Right lobe of liver (tissue), 6 donors: ENCODE data around the gene RELCH. TPM values are rescaled to one million over a fixed set of nuclear protein-coding genes. Genes with fewer than 3 reads are reported as not detected.

Source experiments
- ATAC-seq, 4 donors: fragments of 200-7000 bp; cut with Tn5 transposase; one replicate each; pipeline ENCODE4 v1.9.1; 2020; ENCODE audit warnings: mild to moderate bottlenecking in 4 of 4, moderate library complexity in 4 of 4
- DNase-seq, 3 donors: peaks; one replicate each; pipeline ENCODE4 v3.0.0-alpha.2; 2020
- H3K27ac ChIP-seq, 3 donors: fragments of 200-600 bp; one replicate each; pipeline ENCODE4 v1.8.0; 2022
- H3K27me3 ChIP-seq, 2 donors: fragments of 200-600 bp; one replicate each; pipeline ENCODE4 v1.8.0; 2022
- H3K36me3 ChIP-seq, 4 donors: fragments of 200-600 bp; sonication (generic) in 1 of 4; one replicate each; pipeline versions ENCODE4 v1.5.1 to v1.8.0; 2017 to 2022; ENCODE audit warnings: control low read depth in 1 of 4
- H3K4me1 ChIP-seq, 4 donors: fragments of 200-600 bp; sonication (generic) in 1 of 4; one replicate each; pipeline versions ENCODE4 v1.5.1 to v1.8.0; 2017 to 2022; ENCODE audit warnings: control low read depth in 1 of 4
- H3K4me3 ChIP-seq, 3 donors: fragments of 200-600 bp; one replicate each; pipeline ENCODE4 v1.8.0; 2022
- H3K9me3 ChIP-seq, 4 donors: fragments of 200-600 bp; sonication (generic) in 1 of 4; one replicate each; pipeline versions ENCODE4 v1.5.1 to v1.8.0; 2017 to 2022; ENCODE audit warnings: control low read depth in 1 of 4
- CTCF ChIP-seq, 4 donors: fragments of 200-600 bp in 3 of 4; fragments of 450-650 bp in 1 of 4; IDR thresholded peaks; one replicate each; pipeline versions ENCODE4 v1.5.1 to v1.8.0; 2016 to 2022; ENCODE audit warnings: antibody characterized with exemption in 4 of 4, mild to moderate bottlenecking in 2 of 4
- POLR2A ChIP-seq: fragments of 450-650 bp; IDR thresholded peaks from one replicate; pipeline ENCODE4 v1.6.1; 2017; ENCODE audit warnings: antibody characterized with exemption, mild to moderate bottlenecking
- WGBS: methylation state at CpG from one replicate; pipeline ENCODE4 v1.1.6; 2018; ENCODE audit warnings: low coverage, low lambda C conversion rate; ENCODE audit not compliant: insufficient coverage; ENCODE audit errors: missing lambda C conversion rate; 5-methylcytosine and 5-hydroxymethylcytosine counted together
- intact Hi-C, 2 donors: fragments of 100-400 bp; cut with DNase I; formaldehyde crosslinking; loops; one replicate each; pipeline versions ENCODE4 v1.11.2 to v1.14.1; 2022
- total RNA-seq, 6 experiments: library from RNA; depleted of rRNA in 2 of 6; stranded (reverse); fragments of >200 nt in 2 of 6; fragmentation: NEBNext Ultra II Directional in 3 of 6; extraction: Animal tissue kit (Norgen Biotek cat#: 25700) in 3 of 6; gene quantifications; one replicate each; pipeline versions ENCODE4 v1.1.0 to v1.2.4, GENCODE V29; 2016 to 2023
- donor health status: DM: no; HTN: yes; CAD: no.
- donor health status: DM: no; HTN: no; CAD: no.
- donor health status: DM: no; HTN: no; CAD: no.
- donor health status: DM: no; HTN: yes; CAD: no.
- donor health status: DM: no; HTN: yes; CAD: no.

Gene RELCH
- total RNA-seq, 6 experiments from 2014 or later: 9.7 to 16.7 (median 11.5) TPM

GRCh38 chr18:62289047-62289446, 102.0 kb downstream of the RELCH start:
- intact Hi-C loops: no loop called here
- H3K9me3 ChIP-seq: no peaks in the 10 kb centered on the region
- H3K4me3 ChIP-seq: no peak overlapping the region
- ATAC-seq (no peak), DNase-seq (no peak)
- H3K4me1 ChIP-seq: no peaks in the 10 kb centered on the region
- H3K27me3 ChIP-seq: no peaks in the 10 kb centered on the region
- no peak overlapping the region for H3K27ac ChIP-seq
- H3K36me3 ChIP-seq: peaks cover 0 to 4% (median 0%) of the 10 kb centered on the region in 4 donors
- TF ChIP-seq POLR2A (no peak), CTCF (IDR thresholded peaks at IDR 0.05) (no peak)
- 92% methylated on average over 2 of the region's 2 CpGs for WGBS

GRCh38 chr18:62294073-62294472, 107.0 kb downstream of the RELCH start:
- DNase-seq (no peak), ATAC-seq (no peak)
- H3K9me3 ChIP-seq: no peaks in the 10 kb centered on the region
- no peak overlapping the region for H3K27ac ChIP-seq
- no peak overlapping the region for H3K4me3 ChIP-seq
- peaks cover 0 to 4% (median 0%) of the 10 kb centered on the region in 4 donors for H3K36me3 ChIP-seq
- no peaks in the 10 kb centered on the region for H3K4me1 ChIP-seq
- H3K27me3 ChIP-seq: no peaks in the 10 kb centered on the region
- TF ChIP-seq CTCF (IDR thresholded peaks at IDR 0.05) (no peak), POLR2A (no peak)
- intact Hi-C loops: no loop called here

GRCh38 chr18:62300359-62300963, 113.4 kb downstream of the RELCH start:
- Histone ChIP-seq H3K9me3 (no peaks in the 10 kb centered on the region), H3K27me3 (no peaks in the 10 kb centered on the region), H3K36me3 (peaks cover 0 to 4% (median 0%) of the 10 kb centered on the region in 4 donors), H3K4me1 (no peaks in the 10 kb centered on the region), H3K4me3 (no peak overlapping the region), H3K27ac (no peak overlapping the region)
- intact Hi-C loops: no loop called here
- WGBS: 87% methylated on average over 3 of the region's 3 CpGs
- ATAC-seq (no peak), DNase-seq (no peak)
- no peak for TF ChIP-seq POLR2A
- TF ChIP-seq CTCF (IDR thresholded peaks at IDR 0.05): no peak

GRCh38 chr18:62301322-62301721, 114.3 kb downstream of the RELCH start:
- intact Hi-C loops: no loop called here
- no peak for TF ChIP-seq CTCF (IDR thresholded peaks at IDR 0.05)
- no peak for TF ChIP-seq POLR2A
- Histone ChIP-seq H3K27ac (no peak overlapping the region), H3K27me3 (no peaks in the 10 kb centered on the region), H3K4me1 (no peaks in the 10 kb centered on the region), H3K36me3 (peaks cover 0 to 4% (median 0%) of the 10 kb centered on the region in 4 donors), H3K9me3 (no peaks in the 10 kb centered on the region), H3K4me3 (no peak overlapping the region)
- DNase-seq (no peak), ATAC-seq (no peak)
- WGBS: 100% methylated on average over 1 of the region's 1 CpG

GRCh38 chr18:62312851-62313250, 125.8 kb downstream of the RELCH start:
- H3K4me1 ChIP-seq: no peaks in the 10 kb centered on the region
- no peaks in the 10 kb centered on the region for H3K36me3 ChIP-seq
- intact Hi-C loops: no loop called here
- no peak for ATAC-seq
- no peaks in the 10 kb centered on the region for H3K9me3 ChIP-seq
- TF ChIP-seq CTCF (IDR thresholded peaks at IDR 0.05) (no peak), POLR2A (no peak)
- 100% methylated on average over 1 of the region's 1 CpG for WGBS
- H3K27ac ChIP-seq: no peak overlapping the region
- H3K4me3 ChIP-seq: no peak overlapping the region
- H3K27me3 ChIP-seq: no peaks in the 10 kb centered on the region
- no peak for DNase-seq
